Measurements from ENCODE around the gene FSCN2. TPM values are rescaled to one million over a fixed set of nuclear protein-coding genes. Genes with fewer than 3 reads are reported as not detected.
"Not testable (repeated sequence)": the region's sequence is repeated elsewhere in the genome, so short reads cannot be mapped to it uniquely, and the experiment has no call there.

FSCN2 gene
- total and polyA plus RNA-seq, 5 donors, result 0.45 to 0.63 (median 0.48) TPM

- WGBS, result 88% methylated on average over 6 of the region's 6 CpGs
- ATAC-seq; intact Hi-C loops (cut with DNase I); H3K27me3 ChIP-seq (ENCODE audit: control insufficient read depth, insufficient read depth); H3K4me1 ChIP-seq (ENCODE audit: control insufficient read depth, insufficient read depth, low read length); H3K27ac ChIP-seq (ENCODE audit: low read length); H3K9me3 ChIP-seq (ENCODE audit: control insufficient read depth, low read length); DNase-seq; H3K4me3 ChIP-seq (ENCODE audit: low read length): not testable (repeated sequence)
Measured at GRCh38 chr17:81531013-81531412, 2.8 kb downstream of the FSCN2 start.

- 97% methylated on average over 3 of the region's 3 CpGs for WGBS
- ATAC-seq; intact Hi-C loops (cut with DNase I); H3K27me3 ChIP-seq (ENCODE audit: control insufficient read depth, insufficient read depth); H3K27ac ChIP-seq (ENCODE audit: low read length); H3K9me3 ChIP-seq (ENCODE audit: control insufficient read depth, low read length); H3K4me3 ChIP-seq (ENCODE audit: low read length); DNase-seq; H3K4me1 ChIP-seq (ENCODE audit: control insufficient read depth, insufficient read depth, low read length): not testable (repeated sequence)
Measured at GRCh38 chr17:81531998-81532404, 3.8 kb downstream of the FSCN2 start.

DNA sequence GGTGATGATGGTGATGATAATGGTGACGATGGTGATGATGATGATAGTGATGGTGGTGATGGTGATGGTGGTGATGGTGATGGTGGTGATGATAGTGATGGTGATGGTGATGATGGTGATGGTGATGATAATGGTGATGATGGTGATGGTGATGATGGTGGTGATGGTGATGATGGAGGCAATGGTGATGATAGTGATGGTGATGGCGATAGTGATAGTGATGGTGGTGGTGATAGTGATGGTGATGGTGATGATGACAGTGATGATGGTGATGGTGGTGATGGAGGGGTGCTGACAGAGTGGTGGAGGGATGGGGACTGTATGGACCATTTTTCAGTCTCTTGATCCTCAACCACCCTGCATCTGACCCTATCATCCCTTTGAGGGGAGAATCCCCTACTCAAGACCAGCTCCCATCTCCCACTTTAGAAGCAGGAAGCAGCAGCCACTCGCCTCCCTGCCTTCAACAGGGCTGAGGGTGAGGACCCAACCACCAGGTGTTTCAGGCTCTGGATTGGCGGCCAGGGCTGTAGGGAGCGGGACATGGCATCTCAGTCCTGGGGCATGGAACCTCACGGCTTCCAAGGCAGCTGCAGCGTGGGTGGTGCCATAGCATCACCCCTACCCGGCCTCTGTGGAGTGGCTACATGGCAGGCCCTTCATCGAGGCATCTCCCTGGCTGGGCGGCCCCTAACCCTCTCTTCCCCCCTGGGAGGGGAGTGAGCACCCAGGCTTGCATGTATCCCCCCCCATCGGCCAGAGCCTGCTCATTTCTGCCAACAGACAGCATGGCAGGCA lies 4.5 kb downstream of the FSCN2 start:
- Histone ChIP-seq H3K9me3 (ENCODE audit: control insufficient read depth, low read length) (no peaks in the 10 kb centered on the region), H3K27ac (ENCODE audit: low read length) (no peak overlapping the region), H3K27me3 (ENCODE audit: control insufficient read depth, insufficient read depth) (no peaks in the 10 kb centered on the region), H3K4me3 (ENCODE audit: low read length) (no peak overlapping the region), H3K4me1 (ENCODE audit: control insufficient read depth, insufficient read depth, low read length) (no peaks in the 10 kb centered on the region)
- 90% methylated on average over 11 of the region's 11 CpGs for WGBS
- DNase-seq (peak in 2 of 3 donors; percentile 18 to 63), ATAC-seq (no peak)
- intact Hi-C loops (cut with DNase I), result no loop called here

- Histone ChIP-seq H3K27ac (ENCODE audit: low read length) (no peak overlapping the region), H3K9me3 (ENCODE audit: control insufficient read depth, low read length) (no peaks in the 10 kb centered on the region), H3K4me3 (ENCODE audit: low read length) (no peak overlapping the region), H3K27me3 (ENCODE audit: control insufficient read depth, insufficient read depth) (no peaks in the 10 kb centered on the region), H3K4me1 (ENCODE audit: control insufficient read depth, insufficient read depth, low read length) (no peaks in the 10 kb centered on the region)
- intact Hi-C loops (cut with DNase I), result no loop called here
- DNase-seq, result peak in 2 of 3 donors; percentile 26 to 51
- ATAC-seq, result no peak
- 62% methylated on average over 21 of the region's 21 CpGs for WGBS
Measured at GRCh38 chr17:81533339-81534141, 5.4 kb downstream of the FSCN2 start.

DNA sequence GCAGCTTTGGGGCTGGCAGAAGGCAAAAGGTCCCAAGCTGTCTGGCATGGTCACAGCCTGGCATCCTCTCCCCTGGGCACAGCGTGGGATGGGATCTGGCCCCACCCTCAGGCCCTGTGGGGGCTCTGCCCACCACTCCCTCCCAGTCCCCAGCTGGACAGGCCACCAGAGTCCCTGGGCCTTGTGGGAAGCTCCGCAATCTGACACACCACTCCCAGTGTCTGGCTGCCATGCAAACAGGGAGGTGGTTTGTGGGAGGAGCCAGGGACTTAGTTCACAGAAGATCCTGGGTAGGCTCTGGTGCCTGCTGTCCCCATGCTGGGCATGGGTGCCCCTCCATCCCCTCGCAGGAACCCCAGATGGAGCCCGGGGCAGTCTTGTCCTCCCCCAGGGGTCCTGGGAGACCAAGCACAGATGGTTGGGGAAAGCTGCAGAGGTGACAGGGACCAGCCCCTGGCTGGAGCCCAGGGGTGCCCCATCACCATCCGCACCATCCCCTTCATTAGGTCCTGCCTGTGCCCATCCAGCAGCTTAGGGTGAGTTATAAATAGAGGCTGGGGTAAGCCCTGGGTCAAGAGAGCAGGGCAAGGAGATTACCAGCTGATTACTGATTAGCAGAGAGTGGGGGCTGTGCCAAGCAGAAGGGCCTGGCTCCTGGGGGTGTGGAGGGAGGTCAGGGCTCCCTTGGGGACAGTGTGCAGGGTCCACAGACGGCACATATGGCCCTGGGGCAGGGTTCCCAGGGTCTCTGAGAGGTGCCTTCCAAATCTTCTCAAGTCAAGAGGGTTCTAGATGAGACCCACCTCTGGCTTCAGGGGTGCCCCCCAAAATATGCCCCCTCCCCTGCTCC lies 6.2 kb downstream of the FSCN2 start:
- Histone ChIP-seq H3K9me3 (ENCODE audit: control insufficient read depth, low read length) (no peaks in the 10 kb centered on the region), H3K27ac (ENCODE audit: low read length) (no peak overlapping the region), H3K4me1 (ENCODE audit: control insufficient read depth, insufficient read depth, low read length) (no peaks in the 10 kb centered on the region), H3K27me3 (ENCODE audit: control insufficient read depth, insufficient read depth) (no peaks in the 10 kb centered on the region), H3K4me3 (ENCODE audit: low read length) (no peak overlapping the region)
- DNase-seq (peak in 2 of 3 donors; percentile 31 to 48), ATAC-seq (no peak)
- intact Hi-C loops (cut with DNase I), result loop anchor here in 1 of 4 donors (5.0 kb wide), 1 partner anchor 277 kb away; no protein-coding TSS in a partner anchor
- 58% methylated on average over 6 of the region's 6 CpGs for WGBS

DNA sequence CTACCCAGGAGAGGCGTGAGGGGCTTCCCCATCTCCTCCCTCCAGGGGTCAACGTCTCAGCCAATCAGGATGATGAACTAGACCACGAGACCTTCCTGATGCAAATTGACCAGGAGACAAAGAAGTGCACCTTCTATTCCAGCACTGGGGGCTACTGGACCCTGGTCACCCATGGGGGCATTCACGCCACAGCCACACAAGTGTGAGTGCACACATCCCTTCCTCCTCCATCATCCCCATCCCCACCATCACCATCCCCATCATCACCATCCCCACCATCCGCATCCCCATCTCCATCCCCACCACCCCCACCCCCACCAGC lies 6.8 kb downstream of the FSCN2 start:
- Histone ChIP-seq H3K4me1 (ENCODE audit: control insufficient read depth, insufficient read depth, low read length) (no peaks in the 10 kb centered on the region), H3K4me3 (ENCODE audit: low read length) (no peak overlapping the region), H3K9me3 (ENCODE audit: control insufficient read depth, low read length) (no peaks in the 10 kb centered on the region), H3K27me3 (ENCODE audit: control insufficient read depth, insufficient read depth) (no peaks in the 10 kb centered on the region), H3K27ac (ENCODE audit: low read length) (no peak overlapping the region)
- intact Hi-C loops (cut with DNase I), result loop anchor here in 1 of 4 donors (5.0 kb wide), 1 partner anchor 278 kb away; no protein-coding TSS in a partner anchor
- 71% methylated on average over 5 of the region's 5 CpGs for whole genome bisulfite sequencing
- ATAC-seq (no peak), DNase-seq (peak in 1 of 3 donors; percentile 23)

GRCh38 chr17:81535480-81536298 lies 7.5 kb downstream of the FSCN2 start:
- H3K27me3 ChIP-seq (ENCODE audit: control insufficient read depth, insufficient read depth), result no peaks in the 10 kb centered on the region
- intact Hi-C loops (cut with DNase I), result loop anchor here in 2 of 4 donors (2.0 to 5.0 kb wide), 2 partner anchors 278 to 283 kb away; no protein-coding TSS in a partner anchor
- no peak for ATAC-seq
- no peak overlapping the region for H3K4me3 ChIP-seq (ENCODE audit: low read length)
- H3K4me1 ChIP-seq (ENCODE audit: control insufficient read depth, insufficient read depth, low read length), result no peaks in the 10 kb centered on the region
- DNase-seq, result no peak
- H3K9me3 ChIP-seq (ENCODE audit: control insufficient read depth, low read length), result no peaks in the 10 kb centered on the region
- H3K27ac ChIP-seq (ENCODE audit: low read length), result no peak overlapping the region
- WGBS, result 53% methylated on average over 13 of the region's 13 CpGs

GRCh38 chr17:81536299-81537290 lies 8.4 kb downstream of the FSCN2 start:
- 8% methylated on average over 89 of the region's 89 CpGs for WGBS
- no peak overlapping the region for H3K4me3 ChIP-seq (ENCODE audit: low read length)
- no peak overlapping the region for H3K27ac ChIP-seq (ENCODE audit: low read length)
- DNase-seq (peak in 2 of 3 donors; percentile 58 to 71), ATAC-seq (peak in 1 of 2 donors; percentile 8)
- intact Hi-C loops (cut with DNase I), result loop anchor here in 2 of 4 donors (2.0 to 5.0 kb wide), 2 partner anchors 279 to 284 kb away; no protein-coding TSS in a partner anchor
- H3K9me3 ChIP-seq (ENCODE audit: control insufficient read depth, low read length), result no peaks in the 10 kb centered on the region
- H3K4me1 ChIP-seq (ENCODE audit: control insufficient read depth, insufficient read depth, low read length), result no peaks in the 10 kb centered on the region
- no peaks in the 10 kb centered on the region for H3K27me3 ChIP-seq (ENCODE audit: control insufficient read depth, insufficient read depth)

- ATAC-seq (peak; percentile 37 to 60), DNase-seq (peak in 2 of 3 donors; percentile 79 to 80)
- Histone ChIP-seq H3K9me3 (ENCODE audit: control insufficient read depth, low read length) (no peaks in the 10 kb centered on the region), H3K27me3 (ENCODE audit: control insufficient read depth, insufficient read depth) (no peaks in the 10 kb centered on the region), H3K4me3 (ENCODE audit: low read length) (no peak overlapping the region), H3K27ac (ENCODE audit: low read length) (no peak overlapping the region), H3K4me1 (ENCODE audit: control insufficient read depth, insufficient read depth, low read length) (no peaks in the 10 kb centered on the region)
- intact Hi-C loops (cut with DNase I), result loop anchor here in 2 of 4 donors (2.0 to 5.0 kb wide), 2 partner anchors 280 to 285 kb away; no protein-coding TSS in a partner anchor
- WGBS, result 14% methylated on average over 17 of the region's 17 CpGs
Measured at GRCh38 chr17:81537343-81537855, 9.2 kb downstream of the FSCN2 start.

All from right cardiac atrium (tissue), 5 donors.